Breast epithelium (tissue), 3 donors: Measurements from ENCODE around the gene ALPI.

Experiments used
- CTCF ChIP-seq, 3 donors: fragments of 450-650 bp; IDR thresholded peaks; one replicate each; pipeline ENCODE4 v1.5.1; 2016 to 2017; ENCODE audit warnings: antibody characterized with exemption in 3 of 3, mild to moderate bottlenecking in 3 of 3, moderate library complexity in 3 of 3
- POLR2AphosphoS5 ChIP-seq, 3 donors: sonication (generic); formaldehyde crosslinking; IDR thresholded peaks; one replicate each; pipeline ENCODE4 v1.6.1; 2017; ENCODE audit warnings: antibody characterized with exemption in 3 of 3

DNA sequence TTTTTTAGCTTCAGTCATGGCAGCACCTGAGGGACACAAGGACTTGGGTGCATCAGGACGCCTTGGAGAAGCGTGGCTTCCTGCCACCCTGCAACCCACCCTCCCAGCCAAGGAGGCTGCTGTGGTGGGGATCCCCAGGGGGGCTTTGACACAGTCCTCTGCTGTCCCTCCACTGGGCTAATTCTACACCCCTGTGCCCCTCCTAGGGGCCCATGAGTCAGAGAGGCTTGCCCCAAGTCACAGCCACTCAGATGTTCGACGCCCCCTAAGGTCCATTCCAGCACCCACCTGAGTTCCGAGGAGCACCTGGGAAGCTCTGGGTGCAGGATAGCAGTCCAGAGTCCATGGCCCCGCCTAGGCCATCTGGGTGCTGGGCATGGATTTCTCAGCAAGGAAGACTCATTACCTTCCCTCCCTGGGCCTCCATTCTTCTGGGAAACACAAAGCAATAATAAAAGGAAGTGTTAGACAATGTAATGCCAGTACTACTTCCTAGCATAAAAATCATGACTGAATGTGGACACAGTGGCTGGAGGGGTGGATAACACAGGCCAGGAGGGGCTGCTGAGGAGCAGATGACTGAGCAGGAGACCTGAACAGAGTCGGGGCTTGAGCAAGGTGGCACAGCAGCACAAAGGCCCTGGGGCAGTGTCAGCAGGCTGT, 45.6 kb upstream of the ALPI start:
- TF ChIP-seq CTCF (IDR thresholded peaks at IDR 0.05), result no peak
- TF ChIP-seq POLR2AphosphoS5 (IDR thresholded peaks at IDR 0.05), result no peak
